ENCODE measurements around the gene FRRS1L. TPM values are rescaled to one million over a fixed set of nuclear protein-coding genes. Genes with fewer than 3 reads are reported as not detected.

FRRS1L gene
- total and polyA plus RNA-seq, 8 donors: 0.12 to 4.6 (median 0.55) TPM; not detected in 1

DNA sequence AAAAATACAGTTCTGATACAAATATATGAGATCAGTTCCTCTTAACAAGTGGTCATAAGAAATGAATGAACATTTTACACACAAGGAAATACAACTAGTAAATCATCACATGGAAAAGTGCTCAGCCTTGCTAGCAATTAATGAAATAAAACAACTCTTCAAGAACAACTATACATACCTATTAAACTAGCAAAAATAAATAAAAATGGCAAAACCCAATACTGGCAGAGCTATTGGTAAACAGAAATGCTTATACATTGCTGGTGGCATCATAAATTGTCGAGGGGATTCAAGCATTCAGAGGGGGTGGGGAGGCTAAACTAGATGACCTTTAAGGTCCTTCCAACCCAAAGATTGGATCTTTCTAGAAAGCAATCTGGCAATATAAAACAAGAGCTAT, 5.9 kb upstream of the FRRS1L start:
- intact Hi-C loops (cut with DNase I; ENCODE audit: low total_unique reads): no loop called here
- H3K27ac ChIP-seq: no peak overlapping the region
- H3K4me3 ChIP-seq: no peak overlapping the region
- WGBS, 5 donors: 66 to 91% (median 72%) methylated on average over 1 of the region's 1 CpG
- peaks cover 0 to 6% (median 0%) of the 10 kb centered on the region in 3 donors for H3K27me3 ChIP-seq
- no peak for DNase-seq
- H3K4me1 ChIP-seq: peaks cover 0 to under 1% (median 0%) of the 10 kb centered on the region in 4 donors
- TF ChIP-seq POLR2A (IDR thresholded peaks at IDR 0.05) (no peak), EP300 (IDR thresholded peaks at IDR 0.05) (no peak), POLR2AphosphoS5 (IDR thresholded peaks at IDR 0.05) (no peak)
- TF ChIP-seq, protein P1, sequence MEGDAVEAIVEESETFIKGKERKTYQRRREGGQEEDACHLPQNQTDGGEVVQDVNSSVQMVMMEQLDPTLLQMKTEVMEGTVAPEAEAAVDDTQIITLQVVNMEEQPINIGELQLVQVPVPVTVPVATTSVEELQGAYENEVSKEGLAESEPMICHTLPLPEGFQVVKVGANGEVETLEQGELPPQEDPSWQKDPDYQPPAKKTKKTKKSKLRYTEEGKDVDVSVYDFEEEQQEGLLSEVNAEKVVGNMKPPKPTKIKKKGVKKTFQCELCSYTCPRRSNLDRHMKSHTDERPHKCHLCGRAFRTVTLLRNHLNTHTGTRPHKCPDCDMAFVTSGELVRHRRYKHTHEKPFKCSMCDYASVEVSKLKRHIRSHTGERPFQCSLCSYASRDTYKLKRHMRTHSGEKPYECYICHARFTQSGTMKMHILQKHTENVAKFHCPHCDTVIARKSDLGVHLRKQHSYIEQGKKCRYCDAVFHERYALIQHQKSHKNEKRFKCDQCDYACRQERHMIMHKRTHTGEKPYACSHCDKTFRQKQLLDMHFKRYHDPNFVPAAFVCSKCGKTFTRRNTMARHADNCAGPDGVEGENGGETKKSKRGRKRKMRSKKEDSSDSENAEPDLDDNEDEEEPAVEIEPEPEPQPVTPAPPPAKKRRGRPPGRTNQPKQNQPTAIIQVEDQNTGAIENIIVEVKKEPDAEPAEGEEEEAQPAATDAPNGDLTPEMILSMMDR (IDR thresholded peaks at IDR 0.05): no peak
- no peaks in the 10 kb centered on the region for H3K9me3 ChIP-seq
- H3K36me3 ChIP-seq: no peaks in the 10 kb centered on the region

DNA sequence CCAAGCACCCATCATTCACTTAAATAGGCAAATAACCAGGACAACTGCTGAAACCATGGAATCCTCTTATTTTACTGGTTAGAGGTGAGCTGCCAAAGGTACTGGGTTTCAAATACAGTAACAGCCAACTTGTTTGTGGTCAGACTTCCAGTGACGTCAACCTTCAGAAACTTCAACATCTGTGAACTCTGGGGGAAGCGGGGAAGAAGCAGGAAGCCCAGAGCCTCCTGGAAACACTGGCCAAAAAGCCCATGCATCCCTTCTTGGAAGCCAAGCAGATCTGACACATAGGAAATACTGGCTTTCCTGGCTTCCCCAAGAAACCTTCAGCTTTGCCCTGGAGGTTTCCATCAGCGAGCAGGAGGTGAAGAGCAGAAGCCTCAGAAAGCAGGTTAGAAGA, 4.9 kb upstream of the FRRS1L start:
- Histone ChIP-seq H3K27ac (no peak overlapping the region), H3K27me3 (peaks cover 0 to 16% (median 5%) of the 10 kb centered on the region in 3 donors), H3K9me3 (no peaks in the 10 kb centered on the region), H3K36me3 (no peaks in the 10 kb centered on the region), H3K4me1 (peaks cover 0 to 9% (median 4%) of the 10 kb centered on the region in 4 donors), H3K4me3 (no peak overlapping the region)
- TF ChIP-seq POLR2A (IDR thresholded peaks at IDR 0.05): no peak
- TF ChIP-seq POLR2AphosphoS5 (IDR thresholded peaks at IDR 0.05): no peak
- no peak for TF ChIP-seq EP300 (IDR thresholded peaks at IDR 0.05)
- TF ChIP-seq, protein P1 (IDR thresholded peaks at IDR 0.05): no peak
- intact Hi-C loops (cut with DNase I; ENCODE audit: low total_unique reads): no loop called here
- DNase-seq: no peak
- WGBS, 5 donors: 74 to 85% (median 82%) methylated on average over 3 of the region's 3 CpGs

DNA sequence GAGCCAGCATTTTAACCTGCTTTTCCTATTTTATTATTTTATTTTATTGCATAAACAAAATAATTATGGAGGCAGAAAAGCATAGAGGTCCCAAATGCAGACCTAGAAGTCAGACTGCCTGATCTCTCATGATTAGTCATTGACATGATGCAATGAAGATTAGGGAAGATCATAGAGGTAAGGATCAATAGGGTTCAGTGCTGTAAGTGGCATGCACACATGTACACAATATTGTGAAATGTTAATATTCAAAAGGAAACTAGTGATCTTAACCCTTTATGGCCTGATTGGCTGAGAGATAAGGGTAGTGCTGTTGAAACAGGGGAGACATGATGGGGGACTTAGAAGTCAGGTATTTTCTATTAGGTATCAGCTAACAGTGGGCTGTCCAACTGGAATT, 1.1 kb upstream of the FRRS1L start:
- intact Hi-C loops (cut with DNase I; ENCODE audit: low total_unique reads): no loop called here
- Histone ChIP-seq H3K4me3 (no peak overlapping the region), H3K27ac (no peak overlapping the region), H3K4me1 (peaks cover 0 to 14% (median 4%) of the 10 kb centered on the region in 4 donors), H3K27me3 (peaks cover 0 to 26% (median 13%) of the 10 kb centered on the region in 3 donors), H3K9me3 (peaks cover 0 to 5% (median 0%) of the 10 kb centered on the region in 4 donors), H3K36me3 (no peaks in the 10 kb centered on the region)
- DNase-seq: no peak
- TF ChIP-seq POLR2A (IDR thresholded peaks at IDR 0.05): no peak
- TF ChIP-seq EP300 (IDR thresholded peaks at IDR 0.05): no peak
- TF ChIP-seq, protein P1 (IDR thresholded peaks at IDR 0.05): no peak
- TF ChIP-seq POLR2AphosphoS5 (IDR thresholded peaks at IDR 0.05): no peak

DNA sequence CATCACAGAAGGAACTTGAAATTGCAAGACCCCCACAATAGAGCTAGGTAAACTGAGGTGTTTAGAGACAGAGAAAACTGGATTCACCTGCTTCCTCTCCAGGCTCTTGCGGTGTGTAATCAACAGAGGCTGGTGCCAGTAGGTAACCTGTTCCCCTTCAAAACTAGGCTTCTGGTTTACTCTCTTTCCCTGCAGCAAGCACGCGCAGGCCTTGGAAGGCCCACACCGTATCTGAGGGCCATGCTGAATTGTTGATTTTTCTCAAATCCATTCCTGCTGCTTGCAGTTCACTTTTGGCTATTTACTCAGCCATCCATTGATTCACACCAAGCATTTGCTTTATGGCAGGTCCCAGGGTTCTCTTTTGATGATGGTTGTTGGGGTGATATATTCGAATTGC, 667 bp upstream of the FRRS1L start:
- intact Hi-C loops (cut with DNase I; ENCODE audit: low total_unique reads): no loop called here
- H3K36me3 ChIP-seq: no peaks in the 10 kb centered on the region
- 61 to 75% (median 64%) methylated on average over 5 of the region's 5 CpGs for WGBS, 5 donors
- DNase-seq: peak in 1 of 2 donors; percentile 22
- peaks cover 0 to 14% (median 4%) of the 10 kb centered on the region in 4 donors for H3K4me1 ChIP-seq
- H3K9me3 ChIP-seq: peaks cover 0 to 5% (median 0%) of the 10 kb centered on the region in 4 donors
- H3K27me3 ChIP-seq: peaks cover 0 to 26% (median 13%) of the 10 kb centered on the region in 3 donors
- peak overlapping the region in 1 of 4 donors; percentile 48 for H3K4me3 ChIP-seq
- TF ChIP-seq POLR2AphosphoS5 (IDR thresholded peaks at IDR 0.05): no peak
- TF ChIP-seq, protein P1 (IDR thresholded peaks at IDR 0.05): no peak
- TF ChIP-seq EP300 (IDR thresholded peaks at IDR 0.05): no peak
- no peak for TF ChIP-seq POLR2A (IDR thresholded peaks at IDR 0.05)
- no peak overlapping the region for H3K27ac ChIP-seq

Data from stomach (tissue), 9 donors.